ENCODE measurements around the gene SST.

SST gene

GRCh38 chr3:187669675-187670504 lies at the start of gene SST:
SST (minus strand) TSS chr3:187670394; CDS start chr3:187670291, 103 bp downstream.
- DNase-seq (ENCODE audit: low spot score): no peak

GRCh38 chr3:187719628-187720336 lies 49.6 kb upstream of the SST start:
- DNase-seq (ENCODE audit: low spot score): peak; percentile 54

GRCh38 chr3:187718802-187719201 lies 48.6 kb upstream of the SST start:
- no peak for DNase-seq (ENCODE audit: low spot score)

GRCh38 chr3:187717572-187717971 lies 47.4 kb upstream of the SST start:
- no peak for DNase-seq (ENCODE audit: low spot score)

- peak; percentile 78 for DNase-seq (ENCODE audit: low spot score)
Measured at GRCh38 chr3:187714404-187714979, 44.3 kb upstream of the SST start.

GRCh38 chr3:187713504-187713903 lies 43.3 kb upstream of the SST start:
- DNase-seq (ENCODE audit: low spot score): no peak

GRCh38 chr3:187709155-187709554 lies 39.0 kb upstream of the SST start:
- no peak for DNase-seq (ENCODE audit: low spot score)

GRCh38 chr3:187708696-187709095 lies 38.5 kb upstream of the SST start:
- DNase-seq (ENCODE audit: low spot score): no peak

GRCh38 chr3:187706971-187707370 lies 36.8 kb upstream of the SST start:
- peak; percentile 49 for DNase-seq (ENCODE audit: low spot score)

GRCh38 chr3:187705164-187705563 lies 35.0 kb upstream of the SST start:
- DNase-seq (ENCODE audit: low spot score): no peak

- DNase-seq (ENCODE audit: low spot score): no peak
Measured at GRCh38 chr3:187702507-187703033, 32.4 kb upstream of the SST start, which contains the start of gene RTP2. RTP2 (minus strand) TSS chr3:187702557; CDS start chr3:187702128, 429 bp downstream.

GRCh38 chr3:187700249-187700648 lies 30.1 kb upstream of the SST start:
- no peak for DNase-seq (ENCODE audit: low spot score)

GRCh38 chr3:187698499-187699399 lies 28.6 kb upstream of the SST start:
- no peak for DNase-seq (ENCODE audit: low spot score)

GRCh38 chr3:187696021-187696420 lies 25.8 kb upstream of the SST start:
- no peak for DNase-seq (ENCODE audit: low spot score)

- no peak for DNase-seq (ENCODE audit: low spot score)
Measured at GRCh38 chr3:187695449-187695848, 25.3 kb upstream of the SST start.

- no peak for DNase-seq (ENCODE audit: low spot score)
Measured at GRCh38 chr3:187694801-187695200, 24.6 kb upstream of the SST start.

GRCh38 chr3:187693431-187693830 lies 23.2 kb upstream of the SST start:
- no peak for DNase-seq (ENCODE audit: low spot score)

- no peak for DNase-seq (ENCODE audit: low spot score)
Measured at GRCh38 chr3:187689984-187690383, 19.8 kb upstream of the SST start.

- DNase-seq (ENCODE audit: low spot score): no peak
Measured at GRCh38 chr3:187686621-187687273, 16.6 kb upstream of the SST start.

- DNase-seq (ENCODE audit: low spot score): no peak
Measured at GRCh38 chr3:187685948-187686347, 15.8 kb upstream of the SST start.

- no peak for DNase-seq (ENCODE audit: low spot score)
Measured at GRCh38 chr3:187684880-187685279, 14.7 kb upstream of the SST start.

Measured in pons (tissue), 1 donor.